Endothelial cell of umbilical vein (primary cell): ENCODE results near the gene ZNF783.

Experiments
- POLR2A ChIP-seq: IDR thresholded peaks from 2 replicates; pipeline ENCODE4 v1.6.1; 2012; ENCODE audit warnings: low read depth, mild to moderate bottlenecking, control low read depth, low read length
- POLR2AphosphoS5 ChIP-seq: IDR thresholded peaks from 2 replicates; pipeline ENCODE4 v1.6.1; 2012; ENCODE audit warnings: low read depth, mild to moderate bottlenecking, control low read depth, low read length, moderate library complexity; ENCODE audit not compliant: insufficient read depth

DNA sequence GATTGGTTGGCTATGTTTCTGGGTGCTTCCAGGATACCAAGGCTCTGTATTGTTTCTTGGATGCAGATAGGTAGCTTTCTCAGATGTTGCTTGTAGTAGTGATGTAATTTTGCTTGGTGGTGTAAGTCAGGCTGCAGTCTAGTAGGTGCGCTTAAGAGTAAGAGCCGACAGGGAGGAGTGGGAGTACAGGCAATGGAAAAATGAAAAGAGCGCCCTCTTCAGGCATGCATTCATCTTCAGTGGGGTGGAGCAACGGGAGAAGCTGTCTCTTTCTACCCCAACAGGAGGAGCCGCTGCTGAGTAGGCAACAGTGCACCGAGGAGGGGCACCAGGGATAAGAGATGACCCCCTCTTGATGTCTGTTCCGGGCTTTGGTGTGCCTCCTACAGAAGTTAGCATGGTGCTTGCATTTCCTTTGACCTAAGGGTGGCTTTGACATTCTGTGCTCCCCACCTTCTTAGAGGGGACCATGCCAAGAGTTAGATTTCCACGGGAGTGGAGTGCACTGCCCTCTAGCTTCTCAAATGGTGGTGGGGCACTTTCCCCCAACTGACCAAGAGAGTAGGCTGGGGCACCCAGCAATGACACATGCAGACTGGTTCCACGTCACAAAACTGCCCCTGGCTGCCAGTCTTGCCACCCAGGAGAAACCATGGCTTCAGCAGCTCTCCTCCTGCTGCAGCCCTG lies 56.1 kb downstream of the ZNF783 start:
- TF ChIP-seq POLR2A (no peak), POLR2AphosphoS5 (no peak)
